Activated CD8-positive, alpha-beta T cell treated with anti-CD3 and anti-CD28 coated beads for 36 hours (primary cell): ENCODE measurements around the gene ACOX2. TPM values are rescaled to one million over a fixed set of nuclear protein-coding genes. Genes with fewer than 3 reads are reported as not detected.

ENCODE experiments used
- ATAC-seq: fragments of 200-7000 bp; cut with Tn5 transposase; one replicate; pipeline ENCODE4 v1.10.0; 2021; ENCODE audit warnings: mild to moderate bottlenecking, moderate library complexity
- CTCF ChIA-PET: fragments of 350-600 bp; sonication (Branson Sonifier 250); formaldehyde crosslinking; loops from one replicate; lab custom pipeline; 2021; ENCODE audit warnings: antibody characterized with exemption; lab: Charles Lee
- POLR2A ChIA-PET: fragments of 350-600 bp; sonication (Branson Sonifier 250); formaldehyde crosslinking; loops from one replicate; lab custom pipeline; 2021; ENCODE audit warnings: antibody characterized with exemption; lab: Charles Lee
- DNase-seq: peaks from one replicate; pipeline ENCODE4 v3.0.0-alpha.2; 2020
- H3K27ac Mint-ChIP-seq: one replicate; pipeline ENCODE4 v1.8.0; 2021; ENCODE audit warnings: mild to moderate bottlenecking, mixed read lengths
- H3K27me3 Mint-ChIP-seq: one replicate; pipeline ENCODE4 v1.8.0; 2021; ENCODE audit warnings: mixed read lengths
- H3K36me3 Mint-ChIP-seq: one replicate; pipeline ENCODE4 v1.8.0; 2021; ENCODE audit warnings: low read depth, mixed read lengths
- H3K4me1 Mint-ChIP-seq: one replicate; pipeline ENCODE4 v1.8.0; 2021; ENCODE audit warnings: low read depth, mixed read lengths
- H3K4me3 Mint-ChIP-seq: one replicate; pipeline ENCODE4 v1.8.0; 2021; ENCODE audit warnings: mild to moderate bottlenecking, moderate library complexity, mixed read lengths
- H3K9me3 Mint-ChIP-seq: one replicate; pipeline ENCODE4 v1.8.0; 2021; ENCODE audit warnings: mixed read lengths
- CTCF ChIP-seq: fragments of 200-600 bp; IDR thresholded peaks from one replicate; pipeline ENCODE4 v1.8.0; 2022; ENCODE audit warnings: antibody characterized with exemption, mild to moderate bottlenecking
- intact Hi-C: fragments of 100-400 bp; cut with micrococcal nuclease; formaldehyde crosslinking; loops from one replicate; pipeline ENCODE4 v1.10.0; 2022
- total RNA-seq, 2 experiments: library from RNA; stranded (reverse); gene quantifications; one replicate each; pipeline ENCODE4 v1.2.3, GENCODE V29; 2021

ACOX2 gene
- total RNA-seq, 2 experiments from 2014 or later, result not detected

- ATAC-seq, result peak; percentile 61
Measured at GRCh38 chr3:58568572-58569286, 31.7 kb upstream of the ACOX2 start.

GRCh38 chr3:58567251-58567515 lies 30.2 kb upstream of the ACOX2 start:
- ChIA-PET POLR2A (no interaction called here), CTCF (interaction anchor here (1.0 to 9.5 kb wide), 13 partner anchors 9 to 420 kb away, joined by 3 to 161 read pairs (median 5); no protein-coding TSS in a partner anchor)
- intact Hi-C loops, result no loop called here
- ATAC-seq (no peak), DNase-seq (no peak)
- Mint-ChIP-seq H3K9me3 (no peaks in the 10 kb centered on the region), H3K4me1 (peaks cover 4% of the 10 kb centered on the region), H3K36me3 (no peaks in the 10 kb centered on the region), H3K27ac (no peak overlapping the region), H3K4me3 (no peak overlapping the region), H3K27me3 (peaks cover 1% of the 10 kb centered on the region)
- TF ChIP-seq CTCF, result no peak

More at GRCh38 chr3:58568572-58569286, 31.7 kb upstream of the ACOX2 start:
- Mint-ChIP-seq H3K27ac (no peak overlapping the region), H3K9me3 (no peaks in the 10 kb centered on the region), H3K36me3 (no peaks in the 10 kb centered on the region), H3K4me3 (no peak overlapping the region), H3K4me1 (peaks cover 4% of the 10 kb centered on the region), H3K27me3 (peaks cover 1% of the 10 kb centered on the region)
- peak; percentile 94 for TF ChIP-seq CTCF
- peak; percentile 83 for DNase-seq
- intact Hi-C loops, result loop anchor here (2.0 kb wide), 1 partner anchor 62 kb away; no protein-coding TSS in a partner anchor
- POLR2A ChIA-PET, result no interaction called here
- CTCF ChIA-PET, result interaction anchor here (0.7 to 9.5 kb wide), 32 partner anchors 9 to 493 kb away, joined by 3 to 161 read pairs (median 4); partner anchors contain the start of genes HTD2, KCTD6 and RPP14

- intact Hi-C loops, result no loop called here
- Mint-ChIP-seq H3K4me3 (no peak overlapping the region), H3K27ac (no peak overlapping the region), H3K9me3 (no peaks in the 10 kb centered on the region), H3K36me3 (no peaks in the 10 kb centered on the region), H3K27me3 (peaks cover 1% of the 10 kb centered on the region), H3K4me1 (peaks cover 4% of the 10 kb centered on the region)
- DNase-seq (no peak), ATAC-seq (no peak)
- CTCF ChIA-PET, result interaction anchor here (1.0 to 9.5 kb wide), 11 partner anchors 9 to 74 kb away, joined by 3 to 161 read pairs (median 5); no protein-coding TSS in a partner anchor
- POLR2A ChIA-PET, result interaction anchor here (0.6 kb wide), 1 partner anchor 545 kb away, joined by 3 read pairs; no protein-coding TSS in a partner anchor
- no peak for TF ChIP-seq CTCF
Measured at GRCh38 chr3:58566398-58567250, 29.6 kb upstream of the ACOX2 start.

- ChIA-PET CTCF (interaction anchor here (1.1 to 9.5 kb wide), 7 partner anchors 9 to 74 kb away, joined by 3 to 161 read pairs (median 5); no protein-coding TSS in a partner anchor), POLR2A (interaction anchor here (0.6 kb wide), 1 partner anchor 546 kb away, joined by 3 read pairs; no protein-coding TSS in a partner anchor)
- H3K36me3 Mint-ChIP-seq, result no peaks in the 10 kb centered on the region
- no peaks in the 10 kb centered on the region for H3K9me3 Mint-ChIP-seq
- DNase-seq (no peak), ATAC-seq (no peak)
- H3K27me3 Mint-ChIP-seq, result peaks cover 1% of the 10 kb centered on the region
- no peak overlapping the region for H3K27ac Mint-ChIP-seq
- H3K4me1 Mint-ChIP-seq, result peaks cover 4% of the 10 kb centered on the region
- no peak overlapping the region for H3K4me3 Mint-ChIP-seq
- TF ChIP-seq CTCF, result no peak
- intact Hi-C loops, result no loop called here
Measured at GRCh38 chr3:58565621-58566397, 28.8 kb upstream of the ACOX2 start.
